ENCODE results near the gene CNOT1. TPM values are rescaled to one million over a fixed set of nuclear protein-coding genes. Genes with fewer than 3 reads are reported as not detected.
"Not testable (repeated sequence)": the region's sequence is repeated elsewhere in the genome, so short reads cannot be mapped to it uniquely, and the experiment has no call there.

Gene CNOT1
- 230 TPM for total RNA-seq

- peak; percentile 99 for DNase-seq (ENCODE audit: low spot score)
These were observed at the start of gene CNOT1 for GRCh38 chr16:58629733-58630640. CNOT1 (minus strand) TSS chr16:58629826; CDS start chr16:58599337, 30,489 bp downstream.

- no peak for DNase-seq (ENCODE audit: low spot score)
These were observed 49.1 kb upstream of the CNOT1 start for GRCh38 chr16:58678716-58679115.

- no peak for DNase-seq (ENCODE audit: low spot score)
These were observed 48.6 kb upstream of the CNOT1 start for GRCh38 chr16:58678269-58678668.

GRCh38 chr16:58670946-58671583 is 41.4 kb upstream of the CNOT1 start:
- DNase-seq (ENCODE audit: low spot score), result no peak

GRCh38 chr16:58670177-58670576 is 40.6 kb upstream of the CNOT1 start:
- DNase-seq (ENCODE audit: low spot score), result no peak

GRCh38 chr16:58665200-58665599 is 35.6 kb upstream of the CNOT1 start:
- DNase-seq (ENCODE audit: low spot score), result no peak

- DNase-seq (ENCODE audit: low spot score), result peak; percentile 59
These were observed 31.7 kb upstream of the CNOT1 start for GRCh38 chr16:58661199-58661830.

- not testable (repeated sequence) for DNase-seq (ENCODE audit: low spot score)
These were observed 30.3 kb upstream of the CNOT1 start for GRCh38 chr16:58659911-58660310.

GRCh38 chr16:58658796-58659211 is 29.2 kb upstream of the CNOT1 start:
- no peak for DNase-seq (ENCODE audit: low spot score)

- no peak for DNase-seq (ENCODE audit: low spot score)
These were observed 27.3 kb upstream of the CNOT1 start for GRCh38 chr16:58656899-58657298.

GRCh38 chr16:58655215-58655596 is 25.6 kb upstream of the CNOT1 start:
- no peak for DNase-seq (ENCODE audit: low spot score)

- DNase-seq (ENCODE audit: low spot score), result no peak
These were observed 25.1 kb upstream of the CNOT1 start for GRCh38 chr16:58654560-58655214.

- no peak for DNase-seq (ENCODE audit: low spot score)
These were observed 23.1 kb upstream of the CNOT1 start for GRCh38 chr16:58652741-58653140.

- DNase-seq (ENCODE audit: low spot score), result no peak
These were observed 22.3 kb upstream of the CNOT1 start for GRCh38 chr16:58651965-58652348.

GRCh38 chr16:58649707-58650106 is 20.1 kb upstream of the CNOT1 start:
- DNase-seq (ENCODE audit: low spot score), result no peak

- DNase-seq (ENCODE audit: low spot score), result no peak
These were observed 17.5 kb upstream of the CNOT1 start for GRCh38 chr16:58647107-58647506.

GRCh38 chr16:58644765-58645487 is 15.3 kb upstream of the CNOT1 start:
- DNase-seq (ENCODE audit: low spot score), result no peak

GRCh38 chr16:58644108-58644507 is 14.5 kb upstream of the CNOT1 start:
- no peak for DNase-seq (ENCODE audit: low spot score)

- DNase-seq (ENCODE audit: low spot score), result no peak
These were observed 11.3 kb upstream of the CNOT1 start for GRCh38 chr16:58640949-58641348.

- no peak for DNase-seq (ENCODE audit: low spot score)
These were observed 10.2 kb upstream of the CNOT1 start for GRCh38 chr16:58639836-58640235.

- no peak for DNase-seq (ENCODE audit: low spot score)
These were observed 9.6 kb upstream of the CNOT1 start for GRCh38 chr16:58639230-58639629.

All from ureter (tissue), 1 donor.